GM19239 (cell line): ENCODE data around the gene TRIO.
A peak's percentile ranks its signal among the peaks of the same experiment; 100 is the strongest.
"Not testable (repeated sequence)": the region's sequence is repeated elsewhere in the genome, so short reads cannot be mapped to it uniquely, and the experiment has no call there.

Experiments used
- DNase-seq: peaks from one replicate; pipeline ENCODE4 v3.0.0; 2011; ENCODE audit warnings: low spot score; ENCODE audit not compliant: insufficient read length
- FAIRE-seq: peaks from 2 replicates; lab custom pipeline; 2011; peaks lifted over from hg19 to GRCh38; lab: Jason Lieb, UNC

TRIO gene

GRCh38 chr5:14201325-14202045, 58.3 kb downstream of the TRIO start:
- DNase-seq (no peak), FAIRE-seq (no peak)

GRCh38 chr5:14202462-14202861, 59.3 kb downstream of the TRIO start:
- FAIRE-seq (no peak), DNase-seq (no peak)

DNA sequence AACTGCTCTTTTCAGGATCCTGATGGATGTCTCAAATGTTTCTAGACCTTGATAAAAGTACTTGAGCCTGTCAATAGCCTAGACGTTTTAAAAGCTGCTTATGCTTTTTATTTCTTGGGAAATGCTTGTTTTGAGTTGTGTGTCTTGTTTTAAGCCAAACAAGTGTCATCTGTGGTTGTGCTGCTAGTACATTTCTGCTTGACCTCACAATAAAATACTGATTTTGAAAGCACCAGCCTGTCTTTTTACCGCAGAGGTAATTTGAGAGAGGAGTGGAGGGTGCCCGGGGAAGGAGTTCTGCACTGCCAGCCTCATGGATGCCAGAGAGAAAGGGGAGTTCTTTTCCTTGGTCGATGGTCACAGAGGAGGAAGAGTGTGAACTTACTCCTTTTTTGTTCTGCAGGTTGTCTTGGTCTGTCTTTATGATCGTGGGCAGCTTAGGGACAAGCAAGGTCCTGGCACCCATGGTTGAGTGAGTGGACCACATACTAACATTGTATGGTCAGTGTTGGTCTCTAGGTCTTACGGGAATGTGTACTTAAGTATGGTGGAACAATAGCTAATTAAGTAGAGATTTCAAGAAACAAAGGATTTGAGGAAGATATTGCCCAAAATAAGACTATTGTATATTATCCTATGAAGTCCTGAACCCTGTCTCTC, 61.0 kb downstream of the TRIO start:
- FAIRE-seq: no peak
- DNase-seq: no peak

GRCh38 chr5:14204785-14205321, 61.7 kb downstream of the TRIO start:
- FAIRE-seq (no peak), DNase-seq (no peak)

DNA sequence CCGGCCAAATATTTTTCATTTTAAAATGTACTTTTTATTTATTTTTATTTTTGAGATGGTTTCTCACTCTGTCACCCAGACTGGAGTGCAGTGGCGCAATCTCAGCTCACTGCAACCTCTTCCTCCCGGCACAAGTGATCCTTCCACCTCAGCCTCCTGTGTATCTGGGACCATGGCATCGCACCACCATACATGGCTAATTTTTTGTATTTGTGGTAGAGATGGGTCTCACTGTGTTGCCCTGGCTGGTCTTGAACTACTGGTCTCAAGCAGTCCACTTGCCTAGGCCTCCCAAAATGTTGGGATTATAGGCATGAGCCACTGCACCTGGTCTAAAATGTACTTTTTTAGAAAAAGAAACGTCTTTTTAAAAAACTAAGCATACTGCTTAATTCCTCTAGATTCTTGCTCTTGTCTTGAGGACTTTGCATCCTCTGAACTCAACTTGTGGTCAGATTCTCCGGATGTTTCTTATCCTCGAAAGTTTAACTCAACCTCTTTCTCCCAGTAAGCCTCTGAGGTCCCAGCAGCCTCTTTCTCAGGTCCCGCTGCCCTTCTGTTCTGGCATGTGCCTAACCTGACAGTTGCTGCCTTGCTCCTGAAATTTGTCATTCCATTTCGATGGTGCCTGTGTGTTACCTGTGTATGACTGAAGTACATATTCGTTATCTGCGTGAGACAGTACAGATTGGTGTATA, 63.0 kb downstream of the TRIO start:
- no peak for FAIRE-seq

GRCh38 chr5:14207428-14207827, 64.3 kb downstream of the TRIO start:
- DNase-seq: not testable (repeated sequence)
- FAIRE-seq: peak; percentile 42

More for the DNA sequence above, 63.0 kb downstream of the TRIO start:
- DNase-seq: no peak

GRCh38 chr5:14208071-14209021, 65.2 kb downstream of the TRIO start:
- FAIRE-seq (peak; percentile 95), DNase-seq (no peak)

DNA sequence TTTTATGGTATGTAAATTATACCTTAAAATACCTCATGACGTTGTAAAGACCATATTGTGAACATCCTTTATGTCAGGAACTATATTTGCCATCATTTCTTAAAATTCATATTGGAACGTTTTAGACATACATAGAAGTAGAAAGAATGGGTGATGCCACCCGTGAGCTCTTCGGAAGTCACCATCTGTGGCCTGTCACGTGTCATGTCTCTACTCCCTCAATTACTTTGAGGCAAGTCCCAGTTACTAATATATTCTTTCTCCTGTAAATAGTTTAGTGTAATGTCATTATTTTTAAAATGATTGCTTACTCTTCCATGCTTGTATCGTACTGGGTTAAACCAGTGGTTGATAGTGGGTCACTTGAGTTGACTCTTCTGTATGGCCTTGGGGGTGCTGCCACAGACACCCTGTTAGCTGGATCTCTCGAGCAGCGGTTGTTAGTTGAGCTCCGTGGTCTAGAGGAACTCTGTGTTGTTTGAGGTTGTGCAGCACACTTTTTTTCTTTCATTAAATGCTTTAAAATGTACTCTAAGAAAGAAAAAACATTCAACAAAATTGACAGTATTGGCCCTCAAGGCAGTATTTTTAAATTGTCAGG, 66.2 kb downstream of the TRIO start:
- FAIRE-seq (no peak), DNase-seq (no peak)

GRCh38 chr5:14209836-14210235, 66.7 kb downstream of the TRIO start:
- no peak for FAIRE-seq
- DNase-seq: no peak

DNA sequence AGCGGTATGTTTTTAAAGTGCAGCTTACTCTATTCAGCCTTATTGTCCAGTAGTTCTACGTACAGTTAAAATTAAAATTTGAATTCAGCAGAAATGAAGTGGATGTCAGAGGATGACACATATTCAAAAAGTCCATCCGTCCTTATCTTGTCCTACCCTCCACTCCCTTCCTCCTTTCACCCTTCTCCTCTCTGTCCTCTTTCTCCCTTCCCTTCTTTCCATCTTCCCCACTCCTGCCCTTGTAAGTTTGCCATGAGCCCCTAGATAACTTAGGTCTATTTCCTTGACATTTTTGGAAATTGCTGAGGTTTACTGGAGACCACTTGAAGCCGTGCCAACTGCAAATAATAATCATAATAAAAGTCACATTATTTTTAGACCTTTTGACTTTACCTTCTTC, 67.6 kb downstream of the TRIO start:
- DNase-seq (no peak), FAIRE-seq (peak; percentile 23)

DNA sequence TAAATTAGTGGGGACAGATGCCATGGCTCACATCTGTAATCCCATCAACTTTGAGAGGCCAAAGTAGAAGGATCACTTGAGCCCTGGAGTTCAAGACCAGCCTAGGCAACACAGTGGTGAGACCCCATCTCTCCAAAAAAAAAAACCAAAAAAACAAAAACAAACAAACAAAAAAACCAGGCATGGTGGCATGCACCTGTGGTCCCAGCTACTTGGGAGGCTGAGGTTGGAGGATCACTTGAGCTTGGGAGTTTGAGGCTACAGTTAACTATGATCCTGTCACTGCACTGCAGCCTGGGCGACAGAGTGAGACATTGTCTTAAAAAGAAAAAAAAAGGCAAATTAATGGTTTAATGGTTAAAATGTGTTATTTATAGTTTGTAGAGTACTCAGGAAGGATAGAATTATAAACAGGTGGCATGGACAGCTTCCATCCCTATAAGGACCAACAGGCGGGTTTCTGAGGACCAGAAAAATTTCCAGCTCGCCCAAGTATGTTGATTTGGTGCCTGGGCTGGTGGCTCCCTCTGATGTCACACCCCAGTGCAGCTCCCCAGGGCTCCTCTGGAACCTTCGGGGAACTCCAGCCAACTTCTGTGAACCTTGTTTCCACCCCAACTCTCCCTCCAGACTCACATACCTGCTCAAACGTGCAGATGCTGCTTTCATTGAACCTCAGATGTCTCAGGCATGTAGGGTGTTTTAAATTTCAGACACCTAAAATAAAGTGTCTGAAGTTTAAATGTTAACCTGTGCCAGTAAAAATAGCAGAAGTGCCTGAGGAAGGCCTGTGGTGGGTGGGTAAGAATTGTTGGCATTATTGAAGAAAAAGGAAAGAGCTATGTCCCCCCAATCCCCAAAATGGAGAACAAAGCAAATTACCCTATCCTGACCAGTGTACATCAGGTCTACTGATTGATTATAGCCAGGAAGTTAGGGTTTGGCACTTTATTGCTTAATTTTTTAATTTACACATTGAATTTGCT, 69.0 kb downstream of the TRIO start:
- FAIRE-seq (peak; percentile 83), DNase-seq (no peak)

DNA sequence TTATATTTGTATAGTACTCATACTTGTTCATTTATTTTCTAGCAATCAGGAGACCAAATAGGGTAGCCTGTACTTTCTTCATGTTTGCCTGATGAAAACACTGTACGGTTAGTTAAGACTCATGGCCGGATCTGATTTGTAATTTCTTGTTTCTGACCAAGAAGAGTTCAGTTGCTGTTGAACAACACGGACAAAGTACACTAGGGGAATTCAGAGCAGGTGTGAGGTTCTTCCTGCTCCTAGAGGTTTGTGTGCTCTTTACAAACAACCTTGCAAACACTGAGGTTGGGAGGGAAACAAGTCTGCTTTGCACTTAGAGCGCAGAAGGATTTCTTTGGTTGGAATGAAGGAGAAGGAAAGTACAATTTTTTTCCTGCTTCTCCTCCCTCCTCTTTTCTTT, 69.7 kb downstream of the TRIO start:
- FAIRE-seq (peak; percentile 94), DNase-seq (no peak)

- FAIRE-seq (no peak), DNase-seq (no peak)
Observed at GRCh38 chr5:14213253-14213652, 70.1 kb downstream of the TRIO start.

DNA sequence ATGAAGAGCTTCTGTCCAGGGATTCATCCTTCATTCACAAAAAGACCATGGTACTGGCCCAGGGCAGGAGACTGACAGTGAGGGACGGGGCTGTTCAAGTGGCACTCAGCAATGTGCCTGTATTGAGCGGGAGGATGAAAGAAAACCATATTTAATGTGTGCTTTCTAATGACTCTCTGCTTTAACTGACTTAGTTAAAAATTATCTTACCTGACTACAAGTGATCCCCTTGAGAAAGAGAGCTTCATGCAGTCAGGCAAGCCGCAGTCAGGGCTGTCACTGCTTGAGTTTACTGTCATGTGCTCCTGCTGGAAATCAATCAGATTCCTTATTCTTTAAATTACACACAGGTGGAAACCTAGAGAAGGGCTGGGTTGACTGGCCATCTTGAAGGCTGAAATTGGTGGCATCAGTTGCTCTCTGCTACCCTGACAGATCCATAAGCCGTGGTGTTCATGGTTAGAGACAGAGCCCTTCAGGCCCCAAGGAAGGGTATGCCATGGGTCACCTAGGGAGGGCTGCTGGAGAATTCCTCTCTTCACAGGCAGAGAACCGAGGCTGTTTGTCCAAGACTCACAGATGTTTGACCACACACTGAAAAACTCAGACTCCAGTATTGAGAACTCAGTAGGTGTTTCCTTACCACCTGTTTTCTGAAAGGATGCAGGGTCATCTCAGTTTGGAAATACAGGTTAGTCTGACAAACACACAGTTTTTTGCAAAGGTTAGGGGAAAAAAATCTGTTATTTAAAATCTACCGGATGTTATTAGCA, 70.9 kb downstream of the TRIO start:
- DNase-seq: no peak
- peak; percentile 94 for FAIRE-seq

- no peak for DNase-seq
Observed at GRCh38 chr5:14215901-14216300, 72.8 kb downstream of the TRIO start.

GRCh38 chr5:14216372-14216771, 73.2 kb downstream of the TRIO start:
- FAIRE-seq (no peak), DNase-seq (no peak)

More at GRCh38 chr5:14215901-14216300, 72.8 kb downstream of the TRIO start:
- FAIRE-seq: no peak

DNA sequence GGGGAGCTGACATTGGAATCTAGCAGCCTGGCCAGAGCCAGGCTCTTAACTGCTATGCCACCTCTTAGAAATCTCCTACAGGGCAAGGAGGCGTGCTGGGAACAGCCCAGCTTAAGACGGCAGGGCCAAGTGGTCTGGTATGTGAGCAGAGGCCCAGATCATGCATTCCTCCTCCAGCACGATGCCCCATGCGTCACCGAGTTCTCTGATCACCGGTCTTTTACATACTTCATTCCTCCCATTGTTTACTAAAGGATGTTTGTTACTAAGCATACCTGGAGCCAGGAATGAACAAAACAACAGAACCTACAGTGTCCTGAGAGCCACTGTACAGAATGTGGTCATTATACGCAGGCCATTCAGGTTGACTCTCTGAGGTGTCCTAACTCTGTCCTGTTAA, 73.8 kb downstream of the TRIO start:
- DNase-seq: no peak
- FAIRE-seq: no peak

DNA sequence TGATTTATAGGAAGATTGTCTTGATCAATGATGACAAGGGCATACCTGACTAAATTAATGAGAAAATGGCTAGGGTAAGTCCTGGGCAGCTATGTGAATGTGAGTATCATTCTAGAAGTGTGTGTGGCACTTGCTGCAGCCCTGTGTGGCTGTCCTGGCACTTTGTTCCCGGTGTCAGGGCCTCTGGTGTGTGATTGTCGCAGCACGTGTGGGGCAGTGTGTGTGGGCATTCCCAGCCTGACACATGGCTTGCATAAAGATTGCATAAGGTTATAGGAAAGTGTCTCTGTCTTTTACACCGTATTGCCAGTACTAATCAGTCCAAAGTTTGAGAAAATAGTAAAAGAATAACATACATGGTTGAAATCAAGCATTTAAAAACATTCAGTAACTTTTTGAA, 74.4 kb downstream of the TRIO start:
- FAIRE-seq: no peak
- no peak for DNase-seq
